ACC112 (cell line): ENCODE measurements around the gene FBN1.

Experiments used
- H2AFZ ChIP-seq: fragments of 200-600 bp; sonication (generic); one replicate; pipeline ENCODE4 v1.6.0; 2017; ENCODE audit warnings: antibody characterized with exemption, low read length; ENCODE audit not compliant: unreplicated experiment
- H3K27ac ChIP-seq: fragments of 200-600 bp; sonication (generic); 2 replicates; pipeline ENCODE4 v1.5.1; 2014; ENCODE audit warnings: low read depth, mild to moderate bottlenecking, antibody characterized with exemption, low read length, moderate library complexity
- H3K27me3 ChIP-seq: fragments of 200-600 bp; sonication (generic); 2 replicates; pipeline ENCODE4 v1.6.1; 2014; ENCODE audit warnings: mild to moderate bottlenecking, antibody characterized with exemption, low read length, moderate library complexity, mixed read lengths; ENCODE audit not compliant: insufficient read depth
- H3K36me3 ChIP-seq: fragments of 200-600 bp; sonication (generic); 2 replicates; pipeline ENCODE4 v1.6.1; 2016; ENCODE audit warnings: mild to moderate bottlenecking, antibody characterized with exemption, low read length, moderate library complexity, mixed read lengths; ENCODE audit not compliant: insufficient read depth
- H3K4me1 ChIP-seq: fragments of 200-600 bp; sonication (generic); one replicate; pipeline ENCODE4 v1.6.1; 2016; ENCODE audit warnings: low read length, mixed read lengths; ENCODE audit not compliant: insufficient read depth, unreplicated experiment, control insufficient read depth
- H3K4me3 ChIP-seq: fragments of 200-600 bp; sonication (generic); 2 replicates; pipeline ENCODE4 v1.5.1; 2014; ENCODE audit warnings: mild to moderate bottlenecking, low read depth, low read length
- H3K79me2 ChIP-seq: fragments of 200-600 bp; sonication (generic); one replicate; pipeline ENCODE4 v1.6.0; 2016; ENCODE audit warnings: low read length; ENCODE audit not compliant: control insufficient read depth, unreplicated experiment, insufficient read depth

Gene FBN1

GRCh38 chr15:48645558-48646330 lies at the start of gene FBN1:
Gene FBN1, minus strand, starts transcription at chr15:48645709. Its CDS starts 940 bp downstream, at chr15:48644769.
- Histone ChIP-seq H3K36me3 (peaks cover 6% of the 10 kb centered on the region), H2AFZ (peak within 1 kb of the TSS; percentile 58), H3K4me3 (peak within 1 kb of the TSS; percentile 93), H3K4me1 (peaks cover 31% of the 10 kb centered on the region), H3K27ac (peak within 1 kb of the TSS; percentile 85), H3K27me3 (no peaks in the 10 kb centered on the region), H3K79me2 (peaks cover 61% of the 10 kb centered on the region)

GRCh38 chr15:48693484-48693883 lies 48.0 kb upstream of the FBN1 start:
- Histone ChIP-seq H3K4me3 (no peak overlapping the region), H3K27me3 (no peaks in the 10 kb centered on the region), H3K27ac (peak overlapping the region; percentile 87), H3K4me1 (peaks cover 53% of the 10 kb centered on the region), H3K79me2 (no peaks in the 10 kb centered on the region), H2AFZ (peak overlapping the region; percentile 11), H3K36me3 (no peaks in the 10 kb centered on the region)

DNA sequence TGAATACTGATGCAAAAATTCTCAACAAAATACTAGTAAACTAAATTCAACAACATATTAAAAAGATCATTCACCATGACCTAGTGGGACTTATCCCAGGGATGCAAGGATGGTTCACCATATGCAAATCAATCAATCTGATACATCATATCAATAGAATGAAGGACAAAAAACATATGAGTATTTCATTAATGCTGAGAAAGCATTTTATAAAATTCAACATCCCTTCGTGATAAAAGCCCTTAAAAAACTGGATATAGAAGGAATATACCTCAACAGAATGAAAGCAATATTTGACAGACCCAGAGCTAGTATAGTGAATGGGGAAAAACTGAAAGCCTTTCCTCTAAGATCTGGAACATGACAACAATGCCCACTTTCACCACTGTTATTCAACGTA lies 43.0 kb upstream of the FBN1 start:
- H3K4me1 ChIP-seq, result peaks cover 27% of the 10 kb centered on the region
- no peak overlapping the region for H3K27ac ChIP-seq
- no peaks in the 10 kb centered on the region for H3K36me3 ChIP-seq
- H2AFZ ChIP-seq, result no peak overlapping the region
- H3K27me3 ChIP-seq, result no peaks in the 10 kb centered on the region
- no peaks in the 10 kb centered on the region for H3K79me2 ChIP-seq
- no peak overlapping the region for H3K4me3 ChIP-seq

DNA sequence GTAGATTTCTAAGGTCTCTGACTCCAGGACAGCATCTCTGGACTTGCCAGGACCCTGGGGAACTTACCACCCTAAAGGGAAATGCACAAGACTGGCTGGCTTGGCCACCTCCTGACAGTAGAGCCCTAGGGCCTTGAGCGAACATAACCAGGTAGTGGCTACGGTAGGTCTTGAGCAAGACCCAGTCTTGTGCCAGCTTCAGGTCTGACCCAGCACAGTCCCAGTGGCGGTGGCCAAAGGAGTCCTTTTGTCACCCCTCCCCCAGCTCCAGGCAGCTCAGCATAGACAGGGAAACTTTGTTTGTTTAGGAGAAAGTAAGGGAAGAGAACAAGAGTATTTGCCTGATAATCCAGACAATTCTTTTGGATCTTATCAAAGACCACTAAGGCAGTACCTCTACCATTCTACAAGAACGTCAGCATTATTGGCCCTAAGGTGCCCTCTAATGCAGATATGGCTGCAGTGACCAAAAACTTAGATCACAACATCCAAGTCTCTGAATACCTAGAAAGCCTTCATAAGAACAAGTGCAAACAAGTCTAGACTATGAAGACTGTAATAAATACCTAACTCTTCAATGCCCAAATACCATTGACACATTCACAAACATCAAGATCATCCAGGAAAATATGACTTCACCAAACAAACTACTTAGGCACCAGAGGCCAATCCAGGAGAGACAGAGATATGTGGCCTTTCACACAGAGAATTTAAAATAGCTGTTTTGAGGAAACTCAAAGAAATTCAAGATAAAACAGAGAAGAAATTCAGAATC lies 38.7 kb upstream of the FBN1 start:
- Histone ChIP-seq H3K79me2 (no peaks in the 10 kb centered on the region), H2AFZ (no peak overlapping the region), H3K27ac (no peak overlapping the region), H3K4me1 (peaks cover 48% of the 10 kb centered on the region), H3K36me3 (no peaks in the 10 kb centered on the region), H3K27me3 (no peaks in the 10 kb centered on the region), H3K4me3 (no peak overlapping the region)

- Histone ChIP-seq H3K4me3 (no peak overlapping the region), H3K27ac (peak overlapping the region; percentile 100), H3K4me1 (peaks cover 48% of the 10 kb centered on the region), H3K36me3 (no peaks in the 10 kb centered on the region), H2AFZ (no peak overlapping the region), H3K79me2 (no peaks in the 10 kb centered on the region), H3K27me3 (no peaks in the 10 kb centered on the region)
These were observed 37.6 kb upstream of the FBN1 start for GRCh38 chr15:48682942-48683651.

DNA sequence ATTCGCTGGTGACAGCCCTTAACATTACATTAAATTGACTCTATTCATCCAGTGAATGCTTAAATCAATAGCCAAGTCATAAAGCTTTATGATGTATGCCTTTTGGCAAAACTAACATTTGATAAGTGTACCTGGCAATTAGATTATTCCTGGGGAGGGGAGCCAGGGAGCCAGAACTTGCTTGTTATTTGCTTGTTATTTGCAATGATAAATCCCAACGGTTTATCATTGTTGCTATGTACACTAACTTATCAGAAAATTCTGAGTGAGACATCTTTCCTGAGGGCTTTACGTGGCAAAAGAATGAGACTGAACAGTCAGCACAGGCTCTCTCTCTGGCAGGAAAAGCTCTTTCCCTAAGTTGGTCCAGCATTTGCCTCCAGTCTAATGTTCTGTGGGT lies 35.8 kb upstream of the FBN1 start:
- H3K27ac ChIP-seq, result peak overlapping the region; percentile 100
- H2AFZ ChIP-seq, result peak overlapping the region; percentile 78
- no peaks in the 10 kb centered on the region for H3K27me3 ChIP-seq
- peak overlapping the region; percentile 55; the same call in 1 of the 2 replicates for H3K4me3 ChIP-seq
- no peaks in the 10 kb centered on the region for H3K79me2 ChIP-seq
- peaks cover 50% of the 10 kb centered on the region for H3K4me1 ChIP-seq
- no peaks in the 10 kb centered on the region for H3K36me3 ChIP-seq

GRCh38 chr15:48680841-48681240 lies 35.3 kb upstream of the FBN1 start:
- Histone ChIP-seq H3K27me3 (no peaks in the 10 kb centered on the region), H3K27ac (peak overlapping the region; percentile 100), H2AFZ (no peak overlapping the region), H3K4me3 (peak overlapping the region; percentile 55; the same call in 1 of the 2 replicates), H3K79me2 (no peaks in the 10 kb centered on the region), H3K4me1 (peaks cover 55% of the 10 kb centered on the region), H3K36me3 (no peaks in the 10 kb centered on the region)

DNA sequence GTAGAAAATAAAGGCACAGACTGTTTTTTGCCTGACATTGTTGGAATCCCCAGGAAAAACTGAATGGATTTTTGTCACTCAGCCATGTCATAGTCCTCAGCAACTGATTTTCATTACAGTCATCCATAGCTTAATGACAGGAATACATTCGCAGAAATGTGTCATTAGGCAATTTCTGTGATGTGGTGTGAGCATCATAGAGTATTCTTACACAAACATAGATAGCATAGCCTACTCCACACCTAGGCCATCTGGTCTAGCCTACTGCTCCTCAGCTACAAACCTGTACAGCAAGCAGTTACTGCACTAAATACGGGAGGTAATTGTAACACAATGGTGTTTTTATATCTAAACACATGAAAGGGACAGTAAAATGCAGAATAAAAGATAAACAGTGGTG lies 34.4 kb upstream of the FBN1 start:
- Histone ChIP-seq H3K27ac (peak overlapping the region; percentile 100), H3K4me3 (no peak overlapping the region; the same call in 1 of the 2 replicates), H3K79me2 (no peaks in the 10 kb centered on the region), H3K36me3 (no peaks in the 10 kb centered on the region), H2AFZ (no peak overlapping the region), H3K4me1 (peaks cover 64% of the 10 kb centered on the region), H3K27me3 (no peaks in the 10 kb centered on the region)

GRCh38 chr15:48678851-48679250 lies 33.3 kb upstream of the FBN1 start:
- Histone ChIP-seq H3K4me1 (peaks cover 64% of the 10 kb centered on the region), H3K4me3 (no peak overlapping the region), H3K79me2 (no peaks in the 10 kb centered on the region), H3K27me3 (no peaks in the 10 kb centered on the region), H3K27ac (no peak overlapping the region), H3K36me3 (no peaks in the 10 kb centered on the region), H2AFZ (no peak overlapping the region)

- no peak overlapping the region for H3K27ac ChIP-seq
- no peaks in the 10 kb centered on the region for H3K27me3 ChIP-seq
- H3K79me2 ChIP-seq, result no peaks in the 10 kb centered on the region
- H3K36me3 ChIP-seq, result no peaks in the 10 kb centered on the region
- H3K4me3 ChIP-seq, result no peak overlapping the region
- H2AFZ ChIP-seq, result no peak overlapping the region
- H3K4me1 ChIP-seq, result peaks cover 57% of the 10 kb centered on the region
These were observed 32.3 kb upstream of the FBN1 start for GRCh38 chr15:48677821-48678220.
